Heart left ventricle (tissue), 13 donors: ENCODE measurements around the gene OPRD1.

Source experiments
- POLR2A ChIP-seq, 2 donors: fragments of 450-650 bp; IDR thresholded peaks; one replicate each; pipeline ENCODE4 v1.6.1; 2017; ENCODE audit warnings: antibody characterized with exemption in 2 of 2, mild to moderate bottlenecking in 2 of 2, moderate library complexity in 2 of 2
- TF ChIP-seq, protein P1 (sequence below), 12 donors: fragments of 200-600 bp; sonication (generic) in 4 of 12; IDR thresholded peaks; one replicate each; pipeline versions ENCODE4 v1.5.0 to v1.8.0; 2018 to 2022; ENCODE audit warnings: antibody characterized with exemption in 12 of 12, mild to moderate bottlenecking in 5 of 12
- donor health status: ischemic (EF 13 %, LVEDD 7.1; RV severe dilation, severe dysfunction).
- donor health status: DM: no; HTN: yes; CAD: no.
- donor health status: DM: no; HTN: no; CAD: no.
- donor health status: ischemic (EF 25% LVEDD 6.9; RV normal size, moderate dysfunction).
- donor health status: ischemic (EF 25% LVEDD 5.7; RV mildly dilated, moderate dysfunction).
- donor health status: ischemic (EF 35%, LVEDD 5.7; RV mildly dilated, moderate dysfunction).
- donor health status: nonischemic (EF 11% LVEDD 7.7; RV severe dilation, severe dysfunction).
- donor health status: DM: yes; HTN: yes; CAD: no.
- donor health status: PGD.
- donor health status: ischemic (EF 29% LVEDD 5.4; RV normal size, mild dysfunction).
- donor health status: nonischemic (EF 23%, LVEDD 6.1; RV moderate dilation, normal function).

DNA sequence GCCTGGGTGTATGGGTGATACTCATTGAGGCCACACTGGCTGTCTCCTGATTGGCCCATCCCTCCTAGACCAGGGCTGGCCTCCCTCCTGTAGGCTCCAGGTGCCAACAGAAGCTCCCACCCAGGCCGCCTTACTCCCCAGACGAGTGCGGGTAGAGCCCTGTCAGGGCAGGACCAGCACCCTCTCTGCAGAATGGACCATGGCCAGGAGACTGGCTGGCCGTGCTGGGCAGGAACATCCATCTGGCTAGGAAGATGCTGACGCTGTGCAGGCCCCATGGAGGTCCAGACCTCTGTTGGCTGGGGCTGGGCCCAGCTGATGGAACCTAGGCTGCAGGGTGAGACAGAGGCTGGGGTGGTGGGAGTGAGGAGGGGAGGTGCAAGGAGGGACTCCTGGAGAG is 77.4 kb downstream of the OPRD1 start:
- TF ChIP-seq, protein P1, sequence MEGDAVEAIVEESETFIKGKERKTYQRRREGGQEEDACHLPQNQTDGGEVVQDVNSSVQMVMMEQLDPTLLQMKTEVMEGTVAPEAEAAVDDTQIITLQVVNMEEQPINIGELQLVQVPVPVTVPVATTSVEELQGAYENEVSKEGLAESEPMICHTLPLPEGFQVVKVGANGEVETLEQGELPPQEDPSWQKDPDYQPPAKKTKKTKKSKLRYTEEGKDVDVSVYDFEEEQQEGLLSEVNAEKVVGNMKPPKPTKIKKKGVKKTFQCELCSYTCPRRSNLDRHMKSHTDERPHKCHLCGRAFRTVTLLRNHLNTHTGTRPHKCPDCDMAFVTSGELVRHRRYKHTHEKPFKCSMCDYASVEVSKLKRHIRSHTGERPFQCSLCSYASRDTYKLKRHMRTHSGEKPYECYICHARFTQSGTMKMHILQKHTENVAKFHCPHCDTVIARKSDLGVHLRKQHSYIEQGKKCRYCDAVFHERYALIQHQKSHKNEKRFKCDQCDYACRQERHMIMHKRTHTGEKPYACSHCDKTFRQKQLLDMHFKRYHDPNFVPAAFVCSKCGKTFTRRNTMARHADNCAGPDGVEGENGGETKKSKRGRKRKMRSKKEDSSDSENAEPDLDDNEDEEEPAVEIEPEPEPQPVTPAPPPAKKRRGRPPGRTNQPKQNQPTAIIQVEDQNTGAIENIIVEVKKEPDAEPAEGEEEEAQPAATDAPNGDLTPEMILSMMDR (IDR thresholded peaks at IDR 0.05) = no peak
- no peak for TF ChIP-seq POLR2A (IDR thresholded peaks at IDR 0.05)
